ENCODE results near the gene CRB2.

CRB2 gene

DNA sequence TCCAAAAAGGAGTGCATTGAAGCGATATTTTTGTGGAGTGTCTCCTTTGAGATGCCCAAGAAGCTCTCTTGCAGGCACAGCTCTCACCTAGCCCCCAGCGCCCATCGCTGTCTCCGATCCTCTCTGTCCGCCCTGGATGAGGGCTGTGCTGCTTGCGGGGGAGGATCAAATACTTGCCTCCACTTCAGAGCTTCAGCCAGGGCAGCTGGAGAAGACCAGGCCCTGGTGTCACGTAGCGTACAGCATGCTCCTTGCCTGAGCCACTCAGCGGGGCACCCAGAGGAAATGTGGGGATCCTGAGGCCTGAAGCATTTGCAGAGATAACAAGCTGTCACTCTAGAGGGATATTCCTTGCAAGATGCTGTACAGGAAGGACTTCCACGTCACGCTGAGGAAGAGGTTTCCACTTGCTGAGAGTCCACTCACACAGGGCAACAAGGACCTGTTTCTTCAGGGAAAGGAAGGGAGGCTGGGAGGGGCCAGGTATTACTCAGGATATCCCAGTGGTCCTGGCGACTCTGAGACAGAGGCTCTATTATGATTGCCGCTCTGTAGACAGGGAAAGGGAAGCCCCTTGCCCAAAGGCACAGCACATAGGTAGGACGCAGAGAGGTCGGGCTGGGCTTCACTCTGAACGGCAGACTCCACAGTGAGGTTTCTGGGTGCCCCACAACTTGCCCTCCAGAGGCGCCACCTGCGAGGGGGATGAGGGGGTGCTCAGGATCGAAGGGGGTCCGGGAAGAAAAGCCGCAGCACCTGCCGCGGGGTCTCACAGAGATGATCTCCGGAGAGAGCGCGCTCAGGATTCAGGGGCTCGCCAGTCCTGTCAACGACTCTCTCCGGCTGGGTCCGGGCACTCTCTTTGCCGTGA, 64.0 kb downstream of the CRB2 start:
- DNase-seq (ENCODE audit: low read depth in 2 of 2, low spot score in 1 of 2): no peak

DNA sequence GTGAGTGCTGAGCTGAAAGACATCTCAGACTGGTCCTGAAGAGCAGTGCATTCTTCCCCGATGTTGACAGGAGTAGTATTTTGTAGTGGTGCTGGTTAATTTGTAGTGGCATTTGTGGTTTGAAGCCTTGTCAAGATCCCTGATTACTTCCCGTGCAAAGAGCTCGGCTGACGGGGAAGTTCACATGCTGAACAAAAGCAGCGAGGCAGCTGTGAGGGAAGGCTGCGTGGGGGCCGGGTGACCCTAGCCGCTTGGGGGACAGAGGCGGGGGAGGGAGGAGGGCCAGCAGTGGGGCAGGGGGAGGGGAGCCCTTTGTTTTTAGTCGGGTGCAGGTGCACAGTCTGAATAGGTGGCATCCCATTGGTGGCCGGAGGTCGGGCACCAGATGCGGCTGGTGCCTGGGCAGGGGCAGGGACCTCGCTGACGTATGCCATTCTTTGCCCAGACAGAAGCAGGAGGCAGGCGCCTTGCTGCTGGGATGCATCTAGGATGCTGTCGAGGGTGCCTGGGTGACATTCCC, 64.7 kb downstream of the CRB2 start:
- no peak for DNase-seq (ENCODE audit: low read depth in 2 of 2, low spot score in 1 of 2)

DNA sequence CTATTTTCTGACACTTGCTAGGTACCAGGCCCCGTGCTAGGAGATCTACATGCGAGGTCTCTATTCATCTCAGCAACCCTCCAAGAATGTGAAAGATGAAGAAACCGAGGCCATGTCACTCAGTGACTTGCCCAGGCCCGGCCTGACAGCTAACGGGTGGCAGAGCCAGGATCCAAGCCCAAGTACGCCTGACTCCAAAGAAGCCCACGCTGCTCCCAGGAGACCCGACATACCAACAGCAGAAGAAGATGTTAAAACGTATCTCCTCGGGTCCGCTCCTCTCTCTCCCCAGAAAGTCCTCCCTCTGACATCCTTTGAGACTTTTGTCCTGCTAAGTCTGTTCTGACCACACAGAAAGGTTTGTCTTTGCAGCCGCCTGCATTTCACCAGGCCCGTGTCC, 65.2 kb downstream of the CRB2 start:
- no peak for DNase-seq (ENCODE audit: low read depth in 2 of 2, low spot score in 1 of 2)

DNA sequence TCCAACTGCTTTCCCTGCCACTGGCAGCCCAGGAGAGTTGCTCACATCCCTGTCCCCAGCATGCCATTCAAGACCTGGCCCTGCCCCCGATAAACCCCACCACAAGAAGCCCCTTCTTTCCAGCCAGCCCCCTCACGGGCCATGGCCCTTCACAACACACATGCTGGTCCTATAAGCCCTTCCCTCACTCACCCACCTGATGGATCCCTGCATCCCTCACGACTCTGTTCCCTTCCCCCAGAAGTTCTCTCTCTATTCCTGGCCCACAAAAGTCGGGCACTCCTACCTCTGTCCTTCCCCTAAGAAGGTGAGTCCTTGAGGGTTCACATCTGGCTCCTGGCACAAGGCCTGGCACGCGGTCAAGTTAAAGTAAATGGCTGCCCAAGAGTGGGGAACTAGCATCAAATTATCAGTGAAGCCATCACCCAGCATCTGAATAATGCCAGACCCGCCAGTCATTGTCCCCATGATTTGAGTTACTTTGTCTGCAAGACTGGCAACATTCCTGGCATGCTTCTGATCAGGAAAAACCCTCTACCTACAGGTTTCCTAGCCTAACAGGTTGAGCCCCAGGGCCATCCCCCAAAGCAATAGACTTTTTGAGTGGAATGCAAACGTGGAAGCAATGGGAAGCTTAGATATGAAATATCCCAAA, 65.9 kb downstream of the CRB2 start:
- no peak for DNase-seq (ENCODE audit: low read depth in 2 of 2, low spot score in 1 of 2)

DNA sequence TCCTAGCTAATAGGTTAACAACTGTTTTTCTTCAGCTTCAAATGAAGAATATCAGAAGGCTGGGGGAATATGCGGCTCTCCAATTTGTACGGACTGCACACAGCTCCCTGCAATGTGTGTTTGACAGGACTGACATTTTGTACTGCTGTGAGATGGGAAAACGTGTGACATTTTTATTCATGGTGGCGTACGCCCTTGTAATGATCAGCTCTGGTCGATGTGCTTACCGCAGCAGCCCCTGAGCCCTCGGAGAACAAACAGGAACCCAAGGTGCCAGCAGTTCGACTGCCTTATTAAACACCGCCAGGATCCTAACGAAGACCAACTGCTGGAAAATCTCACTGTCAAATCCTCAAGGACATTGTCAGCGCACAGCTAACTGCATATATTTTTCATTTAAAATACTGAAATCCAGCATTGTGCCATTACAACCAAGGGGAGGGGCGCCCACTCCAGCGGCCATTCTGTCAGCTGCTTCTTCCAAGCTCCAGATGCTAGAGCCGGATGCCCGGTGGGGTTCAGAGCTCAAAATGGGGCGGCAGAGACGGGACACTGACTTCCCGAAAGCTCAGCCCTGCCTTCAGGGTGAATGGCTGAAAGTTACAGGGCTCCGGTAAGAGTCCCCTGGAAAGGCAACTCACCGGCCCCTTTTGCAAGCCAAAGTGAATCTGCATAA, 66.8 kb downstream of the CRB2 start:
- DNase-seq (ENCODE audit: low read depth in 2 of 2, low spot score in 1 of 2): no peak

DNA sequence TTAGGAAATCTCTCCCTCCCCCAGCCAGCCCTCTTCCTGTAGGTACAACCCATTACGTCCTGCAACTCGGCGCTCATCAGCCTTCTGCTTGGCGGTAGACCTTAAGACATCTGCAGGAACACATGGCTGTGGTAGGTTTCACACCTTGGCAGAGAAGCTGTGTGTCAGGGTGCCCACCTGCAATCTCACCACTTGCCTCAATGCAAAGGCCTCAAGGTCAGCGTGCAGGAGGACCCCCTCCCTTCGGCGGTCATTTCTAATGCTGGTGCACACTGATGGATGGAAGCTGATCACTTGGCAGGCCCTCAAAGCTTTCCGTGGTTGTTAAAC, 67.3 kb downstream of the CRB2 start:
- DNase-seq (ENCODE audit: low read depth in 2 of 2, low spot score in 1 of 2): no peak

DNA sequence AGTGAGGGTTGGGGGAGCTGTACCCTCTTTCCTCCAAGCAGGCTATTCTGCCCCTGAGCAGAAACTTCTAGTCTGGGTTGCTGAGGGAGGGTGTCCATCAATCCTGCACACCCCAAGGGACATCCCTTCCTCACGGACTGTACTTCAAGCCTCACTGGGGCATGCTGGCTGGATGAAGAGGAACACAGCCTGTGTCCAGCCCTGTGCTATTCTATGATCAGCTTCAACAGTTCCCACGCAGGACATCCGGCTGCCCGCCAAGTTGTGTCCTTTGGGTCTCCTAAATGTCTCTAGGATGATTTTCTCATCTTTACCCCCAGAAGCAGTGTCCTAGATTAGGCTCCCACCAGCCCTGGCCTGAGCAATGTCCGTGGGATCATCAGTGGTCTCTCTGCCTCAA, 68.1 kb downstream of the CRB2 start:
- DNase-seq (ENCODE audit: low read depth in 2 of 2, low spot score in 1 of 2): no peak

DNA sequence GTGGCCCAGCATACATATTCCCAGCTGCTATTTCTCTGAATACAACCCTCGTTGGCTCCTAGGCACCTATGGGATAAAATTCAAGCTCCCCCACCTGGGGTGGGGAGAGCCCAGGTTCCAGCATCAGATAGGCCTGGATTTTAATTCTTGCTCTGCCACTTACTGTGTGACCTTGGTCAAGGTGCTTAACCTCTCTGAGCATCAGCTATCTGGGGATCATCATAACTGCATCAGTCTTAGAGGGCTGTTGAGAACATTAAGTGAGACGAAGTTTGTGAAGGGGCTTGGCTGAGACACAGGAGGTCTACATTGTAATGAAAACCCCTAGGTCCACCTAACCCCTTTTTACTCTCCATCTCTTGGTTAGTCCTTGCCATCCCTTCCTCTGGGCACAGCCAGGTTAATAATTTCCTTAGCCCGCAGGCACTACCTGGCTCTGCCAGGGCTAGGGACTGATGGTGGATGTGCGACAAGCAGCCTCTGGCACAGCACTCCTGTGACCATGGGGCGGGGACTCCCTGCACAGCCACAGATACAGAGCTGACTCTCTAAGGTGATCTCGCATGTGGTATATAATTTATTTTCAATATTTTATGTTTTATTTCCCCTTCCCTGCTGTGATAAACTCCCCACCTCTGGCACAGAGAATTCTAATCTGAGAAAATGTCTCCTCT, 68.7 kb downstream of the CRB2 start:
- no peak for DNase-seq (ENCODE audit: low read depth in 2 of 2, low spot score in 1 of 2)

DNA sequence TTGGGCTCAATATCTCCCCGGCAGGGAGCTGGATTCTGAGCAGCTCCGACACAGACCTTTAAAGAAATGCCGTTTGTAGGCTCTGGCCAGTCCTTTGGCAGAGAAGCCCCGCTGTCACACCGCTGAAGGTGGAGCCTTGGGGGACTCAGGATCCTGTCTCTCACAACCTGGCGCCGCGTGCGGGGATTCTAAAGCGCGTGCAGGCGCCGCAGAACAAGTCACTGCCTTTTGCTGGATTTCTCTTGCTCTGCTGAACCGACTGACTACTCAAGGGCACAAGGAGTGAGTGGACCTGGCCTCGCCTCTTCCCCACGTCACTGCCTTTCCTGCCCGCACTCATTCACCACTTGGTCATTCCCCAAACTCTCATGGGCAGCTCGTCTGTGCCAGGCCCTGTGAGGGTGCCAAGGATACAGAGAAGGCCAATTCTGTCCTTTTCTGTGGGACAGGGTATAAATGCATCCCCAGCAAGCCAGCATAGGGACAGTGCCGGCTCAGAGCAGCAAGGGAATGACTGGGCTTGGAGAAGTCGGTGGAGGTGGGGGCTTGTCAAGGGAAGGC, 69.3 kb downstream of the CRB2 start:
- no peak for DNase-seq (ENCODE audit: low read depth in 2 of 2, low spot score in 1 of 2)

DNA sequence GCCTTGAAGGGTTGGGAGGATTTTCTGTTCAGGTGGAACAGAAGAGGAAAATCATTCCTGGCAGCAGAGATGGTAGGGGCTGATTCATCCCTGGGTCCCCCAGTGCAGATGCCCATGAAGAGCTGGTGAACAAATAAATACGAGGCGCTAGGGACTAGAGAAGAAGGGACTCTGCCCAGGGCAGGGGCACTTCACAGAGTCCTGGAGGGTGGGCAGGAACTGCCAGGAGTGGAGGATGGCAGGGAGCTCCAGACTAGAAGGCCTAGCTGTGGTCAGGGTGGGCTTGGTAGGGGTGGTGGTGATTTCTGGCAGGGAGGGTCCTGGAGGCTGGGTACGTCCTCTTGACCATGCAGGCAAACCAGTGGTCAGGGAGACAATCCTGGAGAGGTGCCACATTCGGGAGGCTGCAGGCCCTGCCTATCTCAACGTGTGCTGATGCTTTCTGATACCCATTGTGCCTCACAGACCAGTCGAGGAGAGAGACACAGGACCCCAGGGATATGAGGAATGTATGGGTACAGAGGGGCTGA, 69.9 kb downstream of the CRB2 start:
- no peak for DNase-seq (ENCODE audit: low read depth in 2 of 2, low spot score in 1 of 2)

DNA sequence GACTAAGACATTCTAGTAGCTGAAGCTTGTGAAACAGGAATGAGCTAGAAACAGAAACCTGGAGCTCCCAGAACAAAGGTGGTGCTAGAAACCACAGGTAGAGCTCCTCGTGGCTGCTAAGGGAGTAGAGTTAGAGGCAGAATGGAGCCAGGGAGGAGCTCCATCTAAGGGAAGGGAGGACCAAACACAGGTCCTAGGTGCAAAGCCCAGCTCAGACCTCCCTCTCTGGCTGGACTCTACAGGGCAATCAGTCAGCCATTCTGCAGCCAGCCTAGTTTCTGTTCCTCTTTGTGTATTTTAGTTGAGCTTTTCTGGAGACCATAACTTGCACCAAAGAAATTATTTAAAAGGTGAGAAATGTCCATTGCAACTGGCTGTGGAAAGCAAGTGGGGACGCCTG, 70.4 kb downstream of the CRB2 start:
- DNase-seq (ENCODE audit: low read depth in 2 of 2, low spot score in 1 of 2): no peak

All from stimulated activated CD8-positive, alpha-beta memory T cell treated with anti-CD3 and anti-CD28 coated beads, Interleukin-4, amount 100 ng/mL, for 1 hour (primary cell).